PC-9 (cell line): ENCODE measurements around the gene TTC5.

Experiments used
- CTCF ChIP-seq: fragments of 200-600 bp; sonication (generic); conservative IDR thresholded peaks from 2 replicates; pipeline ENCODE4 v1.6.1; 2017; ENCODE audit warnings: mixed run types, antibody characterized with exemption, mild to moderate bottlenecking, moderate library complexity
- EZH2 ChIP-seq: fragments of 200-600 bp; sonication (generic); IDR thresholded peaks from 2 replicates; pipeline ENCODE4 v1.8.0; 2017; ENCODE audit warnings: antibody characterized with exemption, low read depth

- no peak for TF ChIP-seq EZH2
- no peak for TF ChIP-seq CTCF
Measured at GRCh38 chr14:20347747-20348146, 42.0 kb upstream of the TTC5 start.
